Skeletal muscle satellite cell (primary cell): Measurements from ENCODE around the gene COX8A. TPM values are rescaled to one million over a fixed set of nuclear protein-coding genes. Genes with fewer than 3 reads are reported as not detected.

ENCODE experiments used
- H3K27me3 ChIP-seq: 2 replicates; pipeline ENCODE4 v1.7.0; 2013; ENCODE audit warnings: low read length; ENCODE audit not compliant: control insufficient read depth, insufficient read depth
- H3K36me3 ChIP-seq: 2 replicates; pipeline ENCODE4 v1.7.0; 2013; ENCODE audit warnings: mild to moderate bottlenecking, control low read depth, low read length; ENCODE audit not compliant: insufficient read depth
- H3K4me1 ChIP-seq: 2 replicates; pipeline ENCODE4 v1.7.0; 2013; ENCODE audit warnings: low read length; ENCODE audit not compliant: control insufficient read depth, insufficient read depth
- H3K4me2 ChIP-seq: 2 replicates; pipeline ENCODE4 v1.7.0; 2013; ENCODE audit warnings: mild to moderate bottlenecking, low read length
- H3K4me3 ChIP-seq: 2 replicates; pipeline ENCODE4 v1.7.0; 2013; ENCODE audit warnings: low read length
- H3K9ac ChIP-seq: 2 replicates; pipeline ENCODE4 v1.7.0; 2013; ENCODE audit warnings: mild to moderate bottlenecking, low read depth, low read length, moderate library complexity
- H3K9me3 ChIP-seq: replicated peaks from 2 replicates; pipeline ENCODE4 v1.7.0; 2013; ENCODE audit warnings: mild to moderate bottlenecking, control low read depth, low read length
- total RNA-seq: library from RNA; depleted of rRNA; stranded (reverse); fragments of >200 nt; gene quantifications from 2 replicates; pipeline ENCODE4 v1.2.3, GENCODE V29; 2012; rRNA removed

Gene COX8A, protein sequence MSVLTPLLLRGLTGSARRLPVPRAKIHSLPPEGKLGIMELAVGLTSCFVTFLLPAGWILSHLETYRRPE
- total RNA-seq = 355 and 475 TPM in 2 replicates

GRCh38 chr11:63974259-63975143, at the start of gene COX8A:
TSS of gene COX8A (plus strand) at chr11:63974620. CDS start at chr11:63974681, 61 bp downstream.
- peaks cover 18% of the 10 kb centered on the region for H3K4me1 ChIP-seq
- H3K9ac ChIP-seq = peak within 1 kb of the TSS; percentile 98
- peak within 1 kb of the TSS; percentile 93 for H3K4me2 ChIP-seq
- H3K4me3 ChIP-seq = peak within 1 kb of the TSS; percentile 100
- peaks cover 17% of the 10 kb centered on the region for H3K36me3 ChIP-seq
- no peaks in the 10 kb centered on the region for H3K9me3 ChIP-seq
- no peaks in the 10 kb centered on the region for H3K27me3 ChIP-seq

DNA sequence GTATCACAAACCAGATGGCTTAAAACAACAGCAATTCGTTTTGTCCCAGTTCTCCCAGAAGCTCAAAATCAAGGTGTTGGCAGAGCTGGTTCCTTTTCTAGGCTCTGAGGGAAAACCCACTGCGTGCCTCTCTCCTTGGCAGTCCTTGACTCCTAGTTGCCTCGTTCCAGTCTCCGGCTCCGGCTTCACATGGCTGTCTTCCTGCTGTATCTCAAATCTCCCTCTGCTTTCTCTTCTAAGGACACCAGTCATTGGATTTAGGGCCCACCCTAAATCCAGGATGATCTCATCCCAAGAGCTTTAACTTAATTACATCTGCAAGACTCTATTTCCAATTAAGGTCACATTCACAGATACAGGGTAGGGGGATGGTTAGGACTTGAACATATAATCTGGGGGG, 44.8 kb upstream of the COX8A start:
- Histone ChIP-seq H3K4me1 (no peaks in the 10 kb centered on the region), H3K4me2 (no peak overlapping the region), H3K9ac (no peak overlapping the region), H3K36me3 (no peaks in the 10 kb centered on the region), H3K27me3 (peaks cover 11% of the 10 kb centered on the region), H3K4me3 (no peak overlapping the region), H3K9me3 (no peaks in the 10 kb centered on the region)

GRCh38 chr11:63931045-63931444, 43.4 kb upstream of the COX8A start:
- Histone ChIP-seq H3K4me2 (no peak overlapping the region), H3K27me3 (peaks cover 11% of the 10 kb centered on the region), H3K36me3 (no peaks in the 10 kb centered on the region), H3K9ac (no peak overlapping the region), H3K4me3 (no peak overlapping the region), H3K9me3 (no peaks in the 10 kb centered on the region), H3K4me1 (no peaks in the 10 kb centered on the region)

DNA sequence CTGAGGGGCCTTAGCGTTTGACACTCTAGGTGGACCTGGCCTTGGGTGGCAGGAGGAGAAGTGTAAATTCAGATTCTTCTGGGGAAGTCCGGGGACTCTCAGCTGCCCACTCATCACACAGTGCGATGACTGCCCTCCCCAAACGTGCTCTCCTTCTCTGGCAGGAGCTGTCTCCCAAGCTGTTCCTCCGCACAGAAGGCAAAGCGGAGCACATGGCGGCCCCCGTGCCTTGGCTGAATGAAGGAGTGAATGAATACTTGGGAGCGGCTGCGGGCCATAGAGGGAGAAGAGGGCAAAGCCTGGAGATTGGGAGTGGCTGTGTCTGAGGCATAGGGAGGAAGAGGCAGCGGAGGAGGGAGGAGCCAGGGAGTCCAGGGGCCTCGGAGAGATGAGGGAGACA, 42.5 kb upstream of the COX8A start:
- no peak overlapping the region for H3K4me3 ChIP-seq
- H3K4me2 ChIP-seq = no peak overlapping the region
- H3K9me3 ChIP-seq = no peaks in the 10 kb centered on the region
- H3K36me3 ChIP-seq = no peaks in the 10 kb centered on the region
- no peaks in the 10 kb centered on the region for H3K4me1 ChIP-seq
- no peak overlapping the region for H3K9ac ChIP-seq
- peaks cover 11% of the 10 kb centered on the region for H3K27me3 ChIP-seq

GRCh38 chr11:63933459-63933858, 41.0 kb upstream of the COX8A start:
- Histone ChIP-seq H3K36me3 (no peaks in the 10 kb centered on the region), H3K9me3 (no peaks in the 10 kb centered on the region), H3K4me2 (no peak overlapping the region), H3K27me3 (peaks cover 7% of the 10 kb centered on the region), H3K4me3 (no peak overlapping the region), H3K9ac (no peak overlapping the region), H3K4me1 (peaks cover 6% of the 10 kb centered on the region)

- no peaks in the 10 kb centered on the region for H3K36me3 ChIP-seq
- peak overlapping the region; percentile 96 for H3K4me3 ChIP-seq
- H3K4me2 ChIP-seq = peak overlapping the region; percentile 96
- peak overlapping the region; percentile 86 for H3K9ac ChIP-seq
- no peaks in the 10 kb centered on the region for H3K9me3 ChIP-seq
- peaks cover 11% of the 10 kb centered on the region for H3K4me1 ChIP-seq
- no peaks in the 10 kb centered on the region for H3K27me3 ChIP-seq
These were observed 36.5 kb upstream of the COX8A start for GRCh38 chr11:63937713-63938478.

DNA sequence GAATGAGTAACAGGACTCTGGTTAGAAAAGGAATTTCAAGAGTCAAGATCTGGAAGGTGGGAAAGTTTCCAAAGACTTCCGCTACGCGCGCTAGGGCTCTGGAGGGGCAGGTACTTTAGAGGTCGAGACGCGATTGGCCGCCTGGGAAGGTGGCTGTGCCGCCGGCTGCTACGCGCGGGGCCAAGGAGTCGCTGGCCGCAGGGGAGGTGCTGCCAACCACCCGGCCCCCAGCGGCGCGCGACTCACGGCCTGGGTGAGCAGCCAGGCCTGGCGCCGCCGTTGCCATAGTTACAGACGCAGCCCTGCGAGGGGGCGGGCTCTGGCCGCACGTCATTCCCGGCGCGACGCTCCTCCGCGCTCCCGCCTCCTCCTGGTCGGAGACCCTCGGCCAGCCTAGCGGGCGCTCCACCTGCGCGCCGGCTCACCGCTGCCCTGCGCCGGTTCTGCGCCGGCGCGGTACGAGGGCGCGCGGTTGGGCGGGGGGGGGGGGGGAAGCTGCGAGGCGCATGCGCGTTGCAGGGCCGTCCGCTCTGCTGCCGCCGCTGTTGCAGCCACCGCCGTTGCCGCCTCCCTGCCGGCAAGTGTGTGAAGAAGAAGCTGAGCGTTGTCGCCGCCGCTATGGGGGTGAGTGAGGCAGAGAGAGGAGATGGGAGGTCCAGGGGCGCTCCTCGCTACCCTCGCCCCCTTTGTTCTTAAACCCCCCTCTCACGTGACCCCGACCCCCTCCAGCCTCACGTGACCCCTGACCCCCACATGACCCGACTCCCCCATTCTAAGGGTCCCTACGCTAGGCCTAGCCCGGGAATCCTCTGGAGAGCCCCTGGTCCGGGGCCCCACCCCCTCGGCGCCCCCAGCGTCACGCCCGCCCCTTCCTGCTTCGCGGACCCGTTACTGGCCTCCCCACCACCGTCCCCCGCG, 35.7 kb upstream of the COX8A start, which contains the start of gene NAA40:
NAA40 (plus strand) TSS at position 524 of the 918 bp plus-strand sequence; CDS start at position 619, 95 bp downstream.
- H3K4me3 ChIP-seq = peak within 1 kb of the TSS; percentile 96
- H3K4me1 ChIP-seq = peaks cover 11% of the 10 kb centered on the region

DNA sequence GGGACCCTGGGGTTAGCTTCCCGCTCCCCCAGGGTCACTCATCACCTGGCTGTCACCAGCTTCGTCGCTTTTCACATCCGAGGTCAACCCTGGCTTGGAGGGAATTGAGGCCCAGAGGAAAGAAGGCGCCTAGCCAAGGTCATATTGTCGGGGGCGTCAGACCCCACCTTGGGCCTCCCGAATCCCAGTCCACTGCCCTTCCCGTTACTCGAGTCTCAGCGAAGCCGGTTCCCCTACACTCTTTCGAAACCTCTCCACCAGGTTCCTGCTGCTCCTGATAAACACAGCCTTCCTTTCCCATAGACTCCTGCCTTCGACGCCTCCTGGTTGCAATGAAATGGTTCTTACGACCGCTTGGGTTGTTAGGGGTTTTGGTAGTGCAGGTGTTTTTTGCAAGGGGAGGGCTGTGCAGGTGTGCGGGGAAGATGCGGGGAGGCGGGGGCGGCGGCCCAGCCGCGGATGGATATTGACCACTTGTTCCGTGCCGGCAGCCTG, 35.0 kb upstream of the COX8A start:
- Histone ChIP-seq H3K9me3 (no peaks in the 10 kb centered on the region), H3K4me2 (peak overlapping the region; percentile 96), H3K27me3 (no peaks in the 10 kb centered on the region), H3K36me3 (no peaks in the 10 kb centered on the region), H3K4me1 (peaks cover 11% of the 10 kb centered on the region), H3K4me3 (peak overlapping the region; percentile 96), H3K9ac (peak overlapping the region; percentile 86)

More for the DNA sequence above, 35.7 kb upstream of the COX8A start, which contains the start of gene NAA40:
- H3K27me3 ChIP-seq = no peaks in the 10 kb centered on the region
- H3K4me2 ChIP-seq = peak within 1 kb of the TSS; percentile 96
- no peaks in the 10 kb centered on the region for H3K36me3 ChIP-seq
- no peaks in the 10 kb centered on the region for H3K9me3 ChIP-seq
- peak within 1 kb of the TSS; percentile 86 for H3K9ac ChIP-seq

- no peaks in the 10 kb centered on the region for H3K9me3 ChIP-seq
- H3K4me3 ChIP-seq = no peak overlapping the region
- H3K4me1 ChIP-seq = peaks cover 22% of the 10 kb centered on the region
- no peaks in the 10 kb centered on the region for H3K27me3 ChIP-seq
- H3K36me3 ChIP-seq = no peaks in the 10 kb centered on the region
- H3K4me2 ChIP-seq = no peak overlapping the region
- H3K9ac ChIP-seq = no peak overlapping the region
These were observed 33.6 kb upstream of the COX8A start for GRCh38 chr11:63940786-63941185.

GRCh38 chr11:63941901-63942300, 32.5 kb upstream of the COX8A start:
- Histone ChIP-seq H3K4me3 (no peak overlapping the region), H3K9ac (no peak overlapping the region), H3K4me1 (peaks cover 22% of the 10 kb centered on the region), H3K36me3 (peaks cover 7% of the 10 kb centered on the region), H3K4me2 (no peak overlapping the region), H3K9me3 (no peaks in the 10 kb centered on the region), H3K27me3 (no peaks in the 10 kb centered on the region)
